ENCODE data around the gene FXN.
"Not testable (repeated sequence)": the region's sequence is repeated elsewhere in the genome, so short reads cannot be mapped to it uniquely, and the experiment has no call there.

GRCh38 chr9:69112646-69113045, 77.1 kb downstream of the FXN start:
- not testable (repeated sequence) for TF ChIP-seq CTCF (IDR thresholded peaks at IDR 0.05; ENCODE audit: poor library complexity); EZH2 (IDR thresholded peaks at IDR 0.05; ENCODE audit: borderline replicate concordance); EZH2phosphoT487 (IDR thresholded peaks at IDR 0.05; ENCODE audit: low read depth, severe bottlenecking, unreplicated experiment)

All from hepatocyte (in vitro differentiated cells).